Measurements from ENCODE around the gene TMEM88.
A peak's percentile ranks its signal among the peaks of the same experiment; 100 is the strongest.

The TMEM88 gene

GRCh38 chr17:7822126-7822525, 32.7 kb upstream of the TMEM88 start:
- TF ChIP-seq JUND (IDR thresholded peaks at IDR 0.05; ENCODE audit: low read depth) = no peak
- in situ Hi-C loops (cut with HindIII; ENCODE audit: low pct_unique_long_range_greater_than_20kb, low sequenced_read_pairs) = no loop called here
- DNase-seq (ENCODE audit: low read depth in 1 of 2, low spot score in 1 of 2) = no peak

- in situ Hi-C loops (cut with HindIII; ENCODE audit: low pct_unique_long_range_greater_than_20kb, low sequenced_read_pairs) = no loop called here
- DNase-seq (ENCODE audit: low read depth in 1 of 2, low spot score in 1 of 2) = no peak
- no peak for TF ChIP-seq JUND (IDR thresholded peaks at IDR 0.05; ENCODE audit: low read depth)
Observed at GRCh38 chr17:7823581-7824001, 31.3 kb upstream of the TMEM88 start.

- in situ Hi-C loops (cut with HindIII; ENCODE audit: low pct_unique_long_range_greater_than_20kb, low sequenced_read_pairs) = no loop called here
- DNase-seq (ENCODE audit: low read depth in 1 of 2, low spot score in 1 of 2) = no peak
- no peak for TF ChIP-seq JUND (IDR thresholded peaks at IDR 0.05; ENCODE audit: low read depth)
Observed at GRCh38 chr17:7824021-7824924, 30.6 kb upstream of the TMEM88 start.

DNA sequence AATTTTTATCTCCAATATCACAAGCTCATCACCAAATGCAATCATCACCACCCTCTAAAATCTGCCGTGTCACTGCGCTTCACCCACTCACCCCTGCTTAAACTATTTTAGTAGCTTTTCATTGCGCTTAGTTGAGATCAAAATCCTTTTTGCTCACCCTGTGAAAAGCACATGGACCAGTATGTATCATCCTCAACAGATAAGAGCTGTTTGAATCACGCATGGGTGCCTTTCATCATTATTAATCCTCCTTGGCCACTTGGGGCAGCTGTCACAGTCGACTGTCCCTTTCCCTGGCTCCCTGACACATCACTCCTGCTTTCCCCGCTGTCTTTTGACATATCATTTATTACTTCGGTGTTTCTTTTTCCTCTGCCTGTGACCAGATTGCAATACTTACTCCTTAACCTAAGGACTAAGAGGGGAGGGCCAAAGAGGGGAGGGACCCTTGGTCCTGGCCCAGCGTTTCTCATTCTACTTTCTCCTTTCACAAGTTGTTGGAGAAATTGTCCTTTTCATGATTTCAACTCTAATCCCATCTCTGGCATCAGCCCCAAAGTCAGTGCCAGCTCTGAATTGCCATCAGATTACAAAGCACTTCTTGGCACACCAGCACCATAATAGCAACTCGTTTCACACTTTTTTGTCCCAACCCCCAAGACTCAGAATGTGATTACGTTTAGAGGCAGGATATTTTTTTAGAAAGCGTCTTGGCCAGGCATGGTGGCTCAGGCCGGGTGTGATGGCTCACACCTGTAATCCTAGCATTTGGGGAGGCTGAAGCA, 29.5 kb upstream of the TMEM88 start:
- no peak for DNase-seq (ENCODE audit: low read depth in 1 of 2, low spot score in 1 of 2)
- in situ Hi-C loops (cut with HindIII; ENCODE audit: low pct_unique_long_range_greater_than_20kb, low sequenced_read_pairs) = no loop called here

GRCh38 chr17:7830616-7831015, 24.2 kb upstream of the TMEM88 start:
- no peak for TF ChIP-seq JUND (IDR thresholded peaks at IDR 0.05; ENCODE audit: low read depth)
- DNase-seq (ENCODE audit: low read depth in 1 of 2, low spot score in 1 of 2) = no peak
- in situ Hi-C loops (cut with HindIII; ENCODE audit: low pct_unique_long_range_greater_than_20kb, low sequenced_read_pairs) = no loop called here

More for the DNA sequence above, 29.5 kb upstream of the TMEM88 start:
- TF ChIP-seq JUND (IDR thresholded peaks at IDR 0.05; ENCODE audit: low read depth) = no peak

DNA sequence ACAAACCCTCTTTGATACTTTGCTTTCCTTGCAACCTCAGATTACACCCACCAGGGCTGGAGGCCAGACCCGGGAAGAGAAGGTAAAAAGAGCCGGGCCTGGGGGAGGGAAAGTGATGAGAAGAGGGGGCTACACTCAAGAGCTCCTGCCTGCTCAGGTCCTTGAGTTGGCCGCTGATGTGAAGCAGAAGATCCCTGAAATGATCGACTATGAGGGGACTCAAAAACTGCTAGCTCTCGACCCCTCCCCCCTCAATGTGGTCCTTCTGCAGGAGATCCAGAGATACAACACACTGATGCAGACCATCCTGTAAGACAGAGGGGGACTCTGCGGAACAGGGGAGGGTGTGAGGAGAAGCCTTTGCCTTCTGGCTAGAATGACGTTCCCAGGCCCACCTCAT, 23.6 kb upstream of the TMEM88 start:
- in situ Hi-C loops (cut with HindIII; ENCODE audit: low pct_unique_long_range_greater_than_20kb, low sequenced_read_pairs) = no loop called here
- no peak for TF ChIP-seq JUND (IDR thresholded peaks at IDR 0.05; ENCODE audit: low read depth)
- no peak for DNase-seq (ENCODE audit: low read depth in 1 of 2, low spot score in 1 of 2)

GRCh38 chr17:7832431-7832830, 22.4 kb upstream of the TMEM88 start:
- TF ChIP-seq JUND (IDR thresholded peaks at IDR 0.05; ENCODE audit: low read depth) = no peak
- DNase-seq (ENCODE audit: low read depth in 1 of 2, low spot score in 1 of 2) = no peak
- in situ Hi-C loops (cut with HindIII; ENCODE audit: low pct_unique_long_range_greater_than_20kb, low sequenced_read_pairs) = no loop called here

DNA sequence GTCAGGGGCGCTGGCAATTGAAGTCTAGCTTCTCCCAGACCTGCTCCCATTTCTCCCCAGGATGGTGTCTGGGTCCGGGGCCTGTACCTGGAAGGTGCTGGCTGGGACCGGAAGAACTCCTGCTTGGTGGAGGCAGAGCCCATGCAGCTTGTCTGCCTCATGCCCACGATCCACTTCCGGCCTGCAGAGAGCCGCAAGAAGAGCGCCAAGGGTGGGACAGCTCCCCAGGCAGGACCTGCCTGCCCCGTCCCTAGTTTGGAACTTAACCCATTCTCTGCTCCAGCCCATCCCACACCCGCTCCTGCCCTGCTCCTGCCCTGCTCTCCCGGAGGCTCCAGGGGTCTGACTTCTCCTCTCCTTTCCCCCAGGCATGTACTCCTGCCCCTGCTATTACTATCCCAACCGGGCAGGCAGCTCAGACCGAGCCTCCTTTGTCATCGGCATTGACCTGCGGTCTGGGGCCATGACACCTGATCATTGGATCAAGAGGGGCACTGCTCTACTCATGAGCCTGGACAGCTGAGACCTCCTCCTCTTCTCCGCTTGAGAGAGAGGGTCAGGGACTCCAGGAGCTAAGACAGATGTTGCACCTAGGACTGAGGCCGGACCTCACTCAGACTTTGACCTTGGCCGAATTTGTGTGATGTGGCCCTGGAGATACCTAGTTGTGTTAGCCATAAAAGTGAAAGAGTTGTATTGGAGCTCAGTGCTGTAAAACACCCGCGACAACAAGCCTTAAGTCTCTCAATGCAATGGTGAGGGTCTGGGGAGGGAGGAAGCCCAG, 21.7 kb upstream of the TMEM88 start:
- no peak for DNase-seq (ENCODE audit: low read depth in 1 of 2, low spot score in 1 of 2)
- in situ Hi-C loops (cut with HindIII; ENCODE audit: low pct_unique_long_range_greater_than_20kb, low sequenced_read_pairs) = no loop called here
- no peak for TF ChIP-seq JUND (IDR thresholded peaks at IDR 0.05; ENCODE audit: low read depth)

DNA sequence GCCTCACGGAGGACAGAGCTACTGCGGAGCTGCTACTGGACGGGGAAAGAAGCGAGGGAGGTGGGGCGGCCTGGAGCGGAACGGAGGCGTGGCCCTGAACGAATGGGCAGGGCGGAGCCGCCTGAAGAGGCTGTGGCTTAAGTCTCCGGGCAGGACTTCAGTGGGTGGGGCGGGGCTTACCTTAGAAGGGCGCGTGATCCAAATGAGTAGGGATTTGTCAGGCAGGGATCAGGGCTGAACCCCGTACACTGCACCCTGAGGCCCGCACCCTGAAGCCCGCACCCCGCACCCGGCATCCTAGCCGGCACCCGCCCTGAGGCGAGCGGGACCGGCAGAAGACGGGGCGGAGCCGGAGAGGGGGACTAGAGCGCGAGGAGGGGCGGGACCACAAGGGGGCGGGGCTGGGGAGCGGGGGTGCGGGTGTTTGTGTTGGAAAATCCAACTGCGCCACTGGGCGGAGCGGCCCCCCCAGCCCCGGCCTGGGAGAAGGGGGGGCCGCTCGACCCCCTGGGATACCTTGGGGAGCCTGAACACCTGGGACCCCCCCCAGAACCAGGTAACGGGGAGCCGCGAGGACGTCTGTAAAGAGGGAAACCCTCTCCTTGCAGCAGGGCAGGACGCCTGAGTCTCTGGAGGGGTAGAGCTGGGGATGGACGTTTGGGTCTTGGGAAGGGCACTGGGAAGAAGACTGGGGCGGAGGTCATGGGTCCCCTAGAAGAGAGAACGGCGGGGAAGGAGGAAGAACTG, 20.9 kb upstream of the TMEM88 start, which contains the start of gene KDM6B:
KDM6B (plus strand) TSS at position 423 of the 747 bp plus-strand sequence. CDS start 11,338 bp downstream, outside the sequence.
- in situ Hi-C loops (cut with HindIII; ENCODE audit: low pct_unique_long_range_greater_than_20kb, low sequenced_read_pairs) = no loop called here
- DNase-seq (ENCODE audit: low read depth in 1 of 2, low spot score in 1 of 2) = peak; percentile 67 to 90
- TF ChIP-seq JUND (IDR thresholded peaks at IDR 0.05; ENCODE audit: low read depth) = no peak

DNA sequence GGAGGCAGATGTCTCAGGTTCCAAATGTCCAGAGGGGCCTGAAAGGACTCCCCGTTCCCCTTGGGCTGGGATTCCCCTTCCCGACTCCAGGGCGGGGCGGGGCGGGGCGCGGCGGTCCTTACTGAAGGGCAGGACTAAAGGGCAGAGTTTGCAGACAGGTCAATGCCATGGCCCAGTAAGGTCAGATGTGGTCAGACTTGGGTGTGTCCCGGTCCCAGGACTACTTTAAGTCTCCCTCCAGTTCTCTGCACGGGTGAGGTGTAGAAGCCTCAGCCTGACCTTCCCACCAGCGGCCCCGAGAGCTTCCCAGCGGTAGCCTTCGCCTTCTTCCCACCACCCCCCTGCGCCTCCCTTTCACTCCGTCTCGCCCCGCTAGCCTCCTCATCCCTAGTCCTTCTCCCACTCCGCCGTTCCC, 20.3 kb upstream of the TMEM88 start:
- TF ChIP-seq JUND (IDR thresholded peaks at IDR 0.05; ENCODE audit: low read depth) = no peak
- DNase-seq (ENCODE audit: low read depth in 1 of 2, low spot score in 1 of 2) = peak in 1 of 2 experiments; percentile 49
- in situ Hi-C loops (cut with HindIII; ENCODE audit: low pct_unique_long_range_greater_than_20kb, low sequenced_read_pairs) = no loop called here

- no peak for TF ChIP-seq JUND (IDR thresholded peaks at IDR 0.05; ENCODE audit: low read depth)
- in situ Hi-C loops (cut with HindIII; ENCODE audit: low pct_unique_long_range_greater_than_20kb, low sequenced_read_pairs) = no loop called here
- DNase-seq (ENCODE audit: low read depth in 1 of 2, low spot score in 1 of 2) = peak; percentile 72 to 98
Observed at GRCh38 chr17:7834957-7835813, 19.7 kb upstream of the TMEM88 start.
